GM19043 (cell line): ENCODE results near the gene RNASE12.

Source experiments
- ATAC-seq: cut with Tn5 transposase; IDR thresholded peaks from one replicate; pipeline ENCODE4 v1.9.1; 2021; ENCODE audit warnings: low read depth; ENCODE audit not compliant: unreplicated experiment

The RNASE12 gene

DNA sequence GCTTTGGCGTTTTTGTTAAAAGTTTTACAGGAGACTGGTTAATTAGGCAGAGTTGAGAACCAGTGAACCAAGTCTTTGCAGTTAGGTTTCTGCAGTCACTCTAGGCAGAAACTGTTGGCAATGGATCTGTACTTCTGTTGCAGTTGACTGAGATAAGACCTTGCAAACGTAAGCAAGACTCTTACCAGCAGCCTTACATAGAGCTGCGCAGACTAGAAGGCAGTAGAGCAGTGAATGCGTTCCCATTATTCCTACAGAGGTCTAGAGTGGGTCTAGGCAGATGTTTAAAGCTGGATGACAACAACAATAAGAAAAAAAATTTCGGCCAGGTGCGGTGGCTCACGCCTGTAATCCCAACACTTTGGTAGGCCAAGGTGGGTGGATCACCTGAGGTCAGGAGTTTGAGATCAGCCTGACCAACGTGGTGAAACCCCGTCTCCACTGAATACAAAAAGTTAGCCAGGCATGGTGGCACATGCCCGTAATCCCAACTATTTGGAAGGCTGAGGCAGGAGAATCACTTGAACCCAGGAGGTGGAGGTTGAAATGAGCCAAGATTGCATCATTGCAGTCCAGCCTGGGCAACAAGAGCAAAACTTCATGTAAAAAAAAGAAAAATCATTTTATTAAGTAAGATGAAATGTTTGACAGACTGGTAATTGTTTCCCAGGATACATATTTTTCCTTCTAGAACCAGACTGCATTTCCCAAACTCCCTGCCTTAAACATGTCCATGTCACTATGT lies 42.6 kb downstream of the RNASE12 start:
- no peak for ATAC-seq

DNA sequence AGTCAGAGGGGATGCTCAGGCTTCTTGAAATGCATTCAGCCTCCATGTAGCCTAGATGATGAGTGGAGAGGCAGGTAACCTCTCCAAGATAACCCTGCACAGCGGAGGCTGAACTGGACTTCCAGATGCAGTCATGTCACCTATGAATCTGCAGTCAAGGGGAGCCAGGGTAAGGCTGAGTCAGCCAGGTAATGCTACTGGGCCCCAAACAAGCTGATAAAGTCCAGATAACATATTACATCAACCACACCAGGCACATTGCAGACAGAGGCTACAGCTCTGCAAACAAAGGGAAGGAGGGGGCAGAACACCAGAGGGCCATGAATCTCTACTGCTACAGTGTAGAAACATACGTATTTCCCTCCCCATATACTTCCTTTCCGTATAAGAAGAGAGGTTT lies 44.3 kb downstream of the RNASE12 start:
- no peak for ATAC-seq
